ENCODE results near the gene NEO1. TPM values are rescaled to one million over a fixed set of nuclear protein-coding genes. Genes with fewer than 3 reads are reported as not detected.
"Not testable (repeated sequence)": the region's sequence is repeated elsewhere in the genome, so short reads cannot be mapped to it uniquely, and the experiment has no call there.

The NEO1 gene
- total RNA-seq, 1 donor from 2014 or later, result 9.8 TPM

DNA sequence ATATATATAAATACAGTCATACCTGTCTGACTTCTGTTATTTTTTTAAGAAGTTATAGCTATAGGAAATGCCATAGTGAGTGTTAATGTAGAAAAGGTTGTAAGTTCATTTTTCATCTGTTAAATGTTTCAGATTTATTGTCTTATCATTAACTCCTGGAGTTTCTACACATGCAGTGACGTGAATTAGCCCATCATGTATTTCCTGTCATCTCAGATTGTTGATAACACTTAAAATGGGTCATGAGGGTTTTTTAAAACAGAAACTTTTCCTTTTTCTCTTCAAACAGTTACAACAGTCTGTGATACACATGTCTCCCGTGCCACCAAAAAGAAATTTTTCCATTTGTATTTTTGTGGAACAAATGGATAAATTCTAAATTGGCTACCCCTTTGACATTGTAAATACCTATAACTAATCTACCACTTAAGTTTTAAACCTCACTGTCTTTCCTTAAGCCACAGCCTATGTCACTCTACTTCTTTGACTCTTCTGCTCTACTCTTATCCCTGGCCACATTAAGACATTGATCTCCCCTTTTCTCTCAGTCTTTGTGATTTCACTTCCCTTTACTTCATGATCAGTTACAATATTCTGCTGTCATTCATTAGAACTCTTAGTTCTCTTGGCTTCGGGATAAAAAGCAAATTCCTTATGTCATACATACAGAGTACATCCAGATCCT, 89.1 kb downstream of the NEO1 start:
- H3K9me3 Mint-ChIP-seq, result peaks cover 24% of the 10 kb centered on the region
- peak overlapping the region; percentile 17 for H3K4me3 Mint-ChIP-seq (ENCODE audit: low read depth)
- peaks cover 25% of the 10 kb centered on the region for H3K36me3 Mint-ChIP-seq (ENCODE audit: low read depth)
- no peak for DNase-seq (ENCODE audit: low spot score)
- H3K4me1 Mint-ChIP-seq (ENCODE audit: low read depth), result peaks cover 50% of the 10 kb centered on the region
- intact Hi-C loops (cut with micrococcal nuclease), result loop anchor here (2.0 to 10.0 kb wide), 5 partner anchors 15 to 917 kb away; partner anchors contain the start of genes ADPGK and NEO1
- H3K27ac Mint-ChIP-seq, result peak overlapping the region; percentile 90
- no peaks in the 10 kb centered on the region for H3K27me3 Mint-ChIP-seq (ENCODE audit: low read depth)

- H3K9me3 Mint-ChIP-seq, result peaks cover 24% of the 10 kb centered on the region
- H3K27ac Mint-ChIP-seq, result peak overlapping the region; percentile 90
- intact Hi-C loops (cut with micrococcal nuclease), result loop anchor here (5.0 to 10.0 kb wide), 4 partner anchors 84 to 918 kb away; partner anchors contain the start of genes ADPGK and NEO1
- peak overlapping the region; percentile 9 for H3K4me3 Mint-ChIP-seq (ENCODE audit: low read depth)
- no peak for DNase-seq (ENCODE audit: low spot score)
- peaks cover 25% of the 10 kb centered on the region for H3K36me3 Mint-ChIP-seq (ENCODE audit: low read depth)
- H3K27me3 Mint-ChIP-seq (ENCODE audit: low read depth), result no peaks in the 10 kb centered on the region
- peaks cover 50% of the 10 kb centered on the region for H3K4me1 Mint-ChIP-seq (ENCODE audit: low read depth)
Measured at GRCh38 chr15:73142802-73143762, 90.8 kb downstream of the NEO1 start.

DNA sequence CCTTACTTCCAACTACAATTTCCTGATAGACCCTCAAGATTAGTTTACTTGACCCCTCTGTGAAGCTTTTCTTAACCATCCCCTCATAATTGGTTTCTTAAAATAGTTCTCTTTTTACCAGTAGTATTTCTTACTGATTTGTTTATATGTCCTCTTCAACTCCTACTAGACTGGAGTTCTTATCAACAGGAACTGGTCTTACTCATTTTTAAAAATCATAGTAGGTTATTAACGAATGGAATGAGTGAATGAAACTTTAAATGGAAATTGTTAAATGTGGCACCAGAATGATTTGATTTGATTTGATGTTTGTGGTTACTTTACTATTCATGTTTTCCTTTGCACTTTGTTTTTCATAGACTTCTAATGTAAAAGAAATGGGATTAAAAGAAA, 91.5 kb downstream of the NEO1 start:
- peaks cover 24% of the 10 kb centered on the region for H3K9me3 Mint-ChIP-seq
- peak overlapping the region; percentile 5 for H3K4me3 Mint-ChIP-seq (ENCODE audit: low read depth)
- peaks cover 25% of the 10 kb centered on the region for H3K36me3 Mint-ChIP-seq (ENCODE audit: low read depth)
- DNase-seq (ENCODE audit: low spot score), result no peak
- H3K27ac Mint-ChIP-seq, result peak overlapping the region; percentile 90
- H3K4me1 Mint-ChIP-seq (ENCODE audit: low read depth), result peaks cover 50% of the 10 kb centered on the region
- intact Hi-C loops (cut with micrococcal nuclease), result loop anchor here (5.0 to 10.0 kb wide), 4 partner anchors 84 to 919 kb away; partner anchors contain the start of genes ADPGK and NEO1
- no peaks in the 10 kb centered on the region for H3K27me3 Mint-ChIP-seq (ENCODE audit: low read depth)

DNA sequence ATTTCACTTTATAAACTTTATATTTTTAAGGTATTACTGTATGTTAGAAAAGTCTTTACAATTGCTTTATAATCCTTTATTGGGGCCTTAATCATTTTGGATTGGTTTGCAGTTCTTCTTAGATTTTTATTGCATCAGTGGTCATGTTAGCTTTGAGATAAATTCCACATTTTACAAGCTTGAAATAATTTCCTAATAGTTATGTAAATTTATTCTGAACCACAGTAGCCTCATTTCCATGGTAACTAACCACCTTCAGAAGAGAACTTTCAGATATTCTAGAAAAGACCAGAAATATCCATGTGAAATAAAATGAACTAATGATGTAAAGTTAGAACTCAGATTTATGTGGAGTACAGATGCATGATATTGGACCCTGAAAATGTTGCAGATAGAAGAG, 94.2 kb downstream of the NEO1 start:
- DNase-seq (ENCODE audit: low spot score), result no peak
- Mint-ChIP-seq H3K9me3 (peaks cover 37% of the 10 kb centered on the region), H3K36me3 (ENCODE audit: low read depth) (peaks cover 33% of the 10 kb centered on the region), H3K4me3 (ENCODE audit: low read depth) (no peak overlapping the region), H3K27me3 (ENCODE audit: low read depth) (no peaks in the 10 kb centered on the region), H3K4me1 (ENCODE audit: low read depth) (peaks cover 33% of the 10 kb centered on the region), H3K27ac (no peak overlapping the region)
- intact Hi-C loops (cut with micrococcal nuclease), result loop anchor here (10.0 kb wide), 1 partner anchor 922 kb away; no protein-coding TSS in a partner anchor

DNA sequence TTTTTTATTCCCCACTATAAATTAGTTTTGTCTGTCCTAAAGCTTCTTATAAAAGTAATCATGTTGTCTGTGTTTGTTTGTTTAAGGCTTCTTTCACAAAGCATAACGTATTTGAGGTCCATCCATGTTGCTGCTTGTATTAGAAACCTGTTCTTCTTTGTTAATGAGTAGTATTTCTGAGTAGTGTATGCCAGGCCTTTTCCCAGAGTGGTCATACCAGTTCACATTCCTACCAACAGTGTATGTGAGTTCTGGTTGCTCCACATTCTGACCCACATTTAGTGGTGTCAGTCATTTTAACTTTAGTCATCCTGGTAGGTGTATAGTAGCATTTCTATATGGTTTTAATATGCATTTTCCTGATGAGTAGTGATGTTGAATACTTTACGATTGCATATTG, 98.6 kb downstream of the NEO1 start:
- peaks cover 41% of the 10 kb centered on the region for H3K9me3 Mint-ChIP-seq
- DNase-seq (ENCODE audit: low spot score), result no peak
- no peak overlapping the region for H3K4me3 Mint-ChIP-seq (ENCODE audit: low read depth)
- H3K4me1 Mint-ChIP-seq (ENCODE audit: low read depth), result peaks cover 12% of the 10 kb centered on the region
- H3K27me3 Mint-ChIP-seq (ENCODE audit: low read depth), result no peaks in the 10 kb centered on the region
- peaks cover 21% of the 10 kb centered on the region for H3K36me3 Mint-ChIP-seq (ENCODE audit: low read depth)
- H3K27ac Mint-ChIP-seq, result no peak overlapping the region
- intact Hi-C loops (cut with micrococcal nuclease), result no loop called here

GRCh38 chr15:73153024-73153423, 100.8 kb downstream of the NEO1 start:
- H3K36me3 Mint-ChIP-seq (ENCODE audit: low read depth), result peaks cover 24% of the 10 kb centered on the region
- peaks cover 47% of the 10 kb centered on the region for H3K9me3 Mint-ChIP-seq
- intact Hi-C loops (cut with micrococcal nuclease), result no loop called here
- H3K4me1 Mint-ChIP-seq (ENCODE audit: low read depth), result peaks cover 10% of the 10 kb centered on the region
- H3K27me3 Mint-ChIP-seq (ENCODE audit: low read depth), result no peaks in the 10 kb centered on the region
- DNase-seq (ENCODE audit: low spot score), result no peak
- no peak overlapping the region for H3K4me3 Mint-ChIP-seq (ENCODE audit: low read depth)
- no peak overlapping the region for H3K27ac Mint-ChIP-seq

- intact Hi-C loops (cut with micrococcal nuclease), result no loop called here
- DNase-seq (ENCODE audit: low spot score), result no peak
- Mint-ChIP-seq H3K9me3 (peaks cover 47% of the 10 kb centered on the region), H3K27ac (no peak overlapping the region), H3K4me3 (ENCODE audit: low read depth) (no peak overlapping the region), H3K4me1 (ENCODE audit: low read depth) (peaks cover 10% of the 10 kb centered on the region), H3K27me3 (ENCODE audit: low read depth) (no peaks in the 10 kb centered on the region), H3K36me3 (ENCODE audit: low read depth) (peaks cover 24% of the 10 kb centered on the region)
Measured at GRCh38 chr15:73153447-73153846, 101.2 kb downstream of the NEO1 start.

- H3K27me3 Mint-ChIP-seq (ENCODE audit: low read depth), result no peaks in the 10 kb centered on the region
- peaks cover 10% of the 10 kb centered on the region for H3K4me1 Mint-ChIP-seq (ENCODE audit: low read depth)
- H3K9me3 Mint-ChIP-seq, result peaks cover 32% of the 10 kb centered on the region
- no peak overlapping the region for H3K27ac Mint-ChIP-seq
- H3K4me3 Mint-ChIP-seq (ENCODE audit: low read depth), result no peak overlapping the region
- H3K36me3 Mint-ChIP-seq (ENCODE audit: low read depth), result peaks cover 15% of the 10 kb centered on the region
- DNase-seq (ENCODE audit: low spot score), result no peak
- intact Hi-C loops (cut with micrococcal nuclease), result no loop called here
Measured at GRCh38 chr15:73156431-73157191, 104.3 kb downstream of the NEO1 start.

DNA sequence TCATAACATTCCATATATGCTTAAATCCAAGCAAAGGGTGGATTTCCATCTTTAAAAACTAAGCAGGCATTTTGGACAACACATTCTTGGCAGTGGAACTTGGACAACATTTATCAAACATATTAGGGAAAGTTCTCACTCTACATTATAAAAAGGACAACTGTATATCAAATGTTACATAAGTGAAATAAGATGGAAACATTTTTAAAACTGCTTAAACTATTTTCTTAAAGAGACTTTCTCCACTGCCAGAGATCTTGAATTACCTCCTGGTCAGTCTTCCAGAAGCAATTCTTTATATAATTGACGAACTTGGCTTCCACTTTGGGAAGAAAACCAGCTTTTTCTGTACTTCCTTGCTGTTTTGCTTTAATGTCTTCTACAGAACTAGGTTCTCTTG, 109.3 kb downstream of the NEO1 start:
- Mint-ChIP-seq H3K4me1 (ENCODE audit: low read depth) (no peaks in the 10 kb centered on the region), H3K27me3 (ENCODE audit: low read depth) (no peaks in the 10 kb centered on the region), H3K9me3 (peaks cover 10% of the 10 kb centered on the region), H3K4me3 (ENCODE audit: low read depth) (no peak overlapping the region), H3K27ac (no peak overlapping the region), H3K36me3 (ENCODE audit: low read depth) (peaks cover 5% of the 10 kb centered on the region)
- no peak for DNase-seq (ENCODE audit: low spot score)
- intact Hi-C loops (cut with micrococcal nuclease), result no loop called here

GRCh38 chr15:73165435-73165834, 113.2 kb downstream of the NEO1 start:
- Mint-ChIP-seq H3K27me3 (ENCODE audit: low read depth) (no peaks in the 10 kb centered on the region), H3K9me3 (peaks cover 7% of the 10 kb centered on the region), H3K36me3 (ENCODE audit: low read depth) (peaks cover 5% of the 10 kb centered on the region), H3K4me3 (ENCODE audit: low read depth) (no peak overlapping the region), H3K27ac (no peak overlapping the region), H3K4me1 (ENCODE audit: low read depth) (no peaks in the 10 kb centered on the region)
- intact Hi-C loops (cut with micrococcal nuclease), result no loop called here
- DNase-seq (ENCODE audit: low spot score), result no peak

- Mint-ChIP-seq H3K27me3 (ENCODE audit: low read depth) (no peaks in the 10 kb centered on the region), H3K4me1 (ENCODE audit: low read depth) (no peaks in the 10 kb centered on the region), H3K36me3 (ENCODE audit: low read depth) (peaks cover 5% of the 10 kb centered on the region), H3K27ac (no peak overlapping the region), H3K4me3 (ENCODE audit: low read depth) (no peak overlapping the region), H3K9me3 (peaks cover 7% of the 10 kb centered on the region)
- DNase-seq (ENCODE audit: low spot score), result no peak
- intact Hi-C loops (cut with micrococcal nuclease), result no loop called here
Measured at GRCh38 chr15:73165844-73166243, 113.6 kb downstream of the NEO1 start.

- DNase-seq (ENCODE audit: low spot score); H3K9me3 Mint-ChIP-seq; intact Hi-C loops (cut with micrococcal nuclease); H3K36me3 Mint-ChIP-seq (ENCODE audit: low read depth); H3K27me3 Mint-ChIP-seq (ENCODE audit: low read depth); H3K4me1 Mint-ChIP-seq (ENCODE audit: low read depth); H3K4me3 Mint-ChIP-seq (ENCODE audit: low read depth); H3K27ac Mint-ChIP-seq: not testable (repeated sequence)
Measured at GRCh38 chr15:73166711-73167110, 114.4 kb downstream of the NEO1 start.

All from activated T-helper 2 cell treated with anti-CD3 and anti-CD28 coated beads, Interferon-gamma antibody, Interleukin-2, Interleukin-4, amounts not matched to agents 10 μg/mL and 5 μg/mL and 100 μg/mL, durations not matched to agents 14 hours and 24 hours and 36 hours (primary cell).